GM12865 (cell line): ENCODE data around the gene CSNK2A3.
"Not testable (repeated sequence)": the region's sequence is repeated elsewhere in the genome, so short reads cannot be mapped to it uniquely, and the experiment has no call there.

Experiments
- DNase-seq: peaks from one replicate; pipeline ENCODE4 v3.0.0; 2010; ENCODE audit warnings: low read depth
- H3K4me3 ChIP-seq: 2 replicates; pipeline ENCODE4 v1.5.1; 2011; ENCODE audit warnings: mild to moderate bottlenecking, low read depth, low read length, control low read depth
- TF ChIP-seq, protein P1 (sequence below): IDR thresholded peaks from 2 replicates; pipeline ENCODE4 v1.5.1; 2011; ENCODE audit warnings: low read length, control low read depth, low read depth, inconsistent platforms; ENCODE audit not compliant: insufficient read depth; ENCODE audit errors: missing control alignments

The CSNK2A3 gene

DNA sequence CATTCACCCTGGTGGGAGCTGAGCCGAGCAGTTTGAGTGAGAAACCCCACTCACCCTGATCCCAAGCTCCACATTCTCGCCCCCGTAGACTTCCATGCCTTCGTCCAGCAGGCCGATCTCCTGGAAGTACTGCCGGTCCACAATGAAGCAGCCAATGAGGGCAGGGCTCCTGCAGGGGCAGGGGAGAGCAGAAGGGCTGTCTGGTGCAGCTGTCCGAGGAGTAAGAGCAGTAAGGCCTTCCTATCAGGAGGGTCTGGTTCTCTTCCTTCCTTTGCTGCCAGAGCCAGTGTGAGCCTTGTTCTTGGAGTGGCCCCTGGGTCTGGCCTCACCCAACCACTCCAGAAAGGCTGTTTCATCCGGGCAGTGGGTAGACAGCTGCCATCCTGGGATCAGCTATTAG is 19.4 kb upstream of the CSNK2A3 start:
- H3K4me3 ChIP-seq, result no peak overlapping the region
- no peak for DNase-seq
- TF ChIP-seq, protein P1, sequence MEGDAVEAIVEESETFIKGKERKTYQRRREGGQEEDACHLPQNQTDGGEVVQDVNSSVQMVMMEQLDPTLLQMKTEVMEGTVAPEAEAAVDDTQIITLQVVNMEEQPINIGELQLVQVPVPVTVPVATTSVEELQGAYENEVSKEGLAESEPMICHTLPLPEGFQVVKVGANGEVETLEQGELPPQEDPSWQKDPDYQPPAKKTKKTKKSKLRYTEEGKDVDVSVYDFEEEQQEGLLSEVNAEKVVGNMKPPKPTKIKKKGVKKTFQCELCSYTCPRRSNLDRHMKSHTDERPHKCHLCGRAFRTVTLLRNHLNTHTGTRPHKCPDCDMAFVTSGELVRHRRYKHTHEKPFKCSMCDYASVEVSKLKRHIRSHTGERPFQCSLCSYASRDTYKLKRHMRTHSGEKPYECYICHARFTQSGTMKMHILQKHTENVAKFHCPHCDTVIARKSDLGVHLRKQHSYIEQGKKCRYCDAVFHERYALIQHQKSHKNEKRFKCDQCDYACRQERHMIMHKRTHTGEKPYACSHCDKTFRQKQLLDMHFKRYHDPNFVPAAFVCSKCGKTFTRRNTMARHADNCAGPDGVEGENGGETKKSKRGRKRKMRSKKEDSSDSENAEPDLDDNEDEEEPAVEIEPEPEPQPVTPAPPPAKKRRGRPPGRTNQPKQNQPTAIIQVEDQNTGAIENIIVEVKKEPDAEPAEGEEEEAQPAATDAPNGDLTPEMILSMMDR, result no peak

- DNase-seq, result no peak
- TF ChIP-seq, protein P1, result no peak
Observed at GRCh38 chr11:11370962-11371303, 17.9 kb upstream of the CSNK2A3 start.

GRCh38 chr11:11370255-11370961 is 17.4 kb upstream of the CSNK2A3 start:
- DNase-seq, result peak; percentile 10
- TF ChIP-seq, protein P1, result no peak

More at GRCh38 chr11:11370962-11371303, 17.9 kb upstream of the CSNK2A3 start:
- H3K4me3 ChIP-seq, result no peak overlapping the region

DNA sequence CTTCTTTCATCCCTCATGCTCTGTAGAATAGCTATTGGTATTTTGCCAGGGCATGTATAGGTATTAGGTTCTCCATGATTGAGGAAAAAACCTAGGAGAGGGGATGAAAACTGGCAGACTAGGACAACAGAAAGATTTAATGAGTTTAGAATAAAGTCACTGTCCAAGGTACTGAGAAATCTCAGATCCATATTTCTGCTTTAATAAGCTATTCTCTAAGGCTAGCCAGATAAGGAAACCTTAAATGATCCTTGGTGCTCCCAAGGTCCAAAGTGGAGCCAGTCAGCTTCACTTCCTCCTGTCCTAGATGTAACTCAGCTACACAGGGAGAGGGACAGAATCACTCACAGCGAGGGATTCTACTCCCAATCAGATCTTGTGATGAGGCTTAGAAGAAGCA is 13.7 kb upstream of the CSNK2A3 start:
- no peak overlapping the region for H3K4me3 ChIP-seq
- TF ChIP-seq, protein P1, result no peak
- DNase-seq, result no peak

More at GRCh38 chr11:11370255-11370961, 17.4 kb upstream of the CSNK2A3 start:
- H3K4me3 ChIP-seq, result no peak overlapping the region

DNA sequence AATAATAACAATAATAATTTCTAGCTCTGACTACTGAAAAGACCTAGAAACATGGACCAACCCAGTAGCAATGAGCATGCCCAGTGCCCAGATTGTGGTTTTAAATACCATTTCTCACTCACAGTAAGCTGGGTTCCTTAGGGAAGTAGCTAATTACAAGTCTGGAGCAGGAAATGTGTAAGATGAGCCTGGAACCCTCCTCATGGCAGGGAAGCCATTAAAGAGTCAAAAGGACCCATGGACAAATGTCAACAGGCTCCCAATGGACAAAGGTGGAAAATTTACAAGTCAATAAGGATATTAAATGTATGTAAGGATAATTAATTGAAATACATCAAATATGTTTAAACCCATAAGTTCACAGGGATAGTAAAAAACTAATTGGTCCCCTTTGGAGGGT is 10.6 kb upstream of the CSNK2A3 start:
- DNase-seq, result no peak
- TF ChIP-seq, protein P1, result no peak
- no peak overlapping the region for H3K4me3 ChIP-seq

- no peak for DNase-seq
- TF ChIP-seq, protein P1, result no peak
- H3K4me3 ChIP-seq, result no peak overlapping the region
Observed at GRCh38 chr11:11359611-11360010, 6.6 kb upstream of the CSNK2A3 start.

GRCh38 chr11:11356842-11357241 is 3.8 kb upstream of the CSNK2A3 start:
- DNase-seq, result no peak
- H3K4me3 ChIP-seq, result no peak overlapping the region
- TF ChIP-seq, protein P1, result no peak

DNA sequence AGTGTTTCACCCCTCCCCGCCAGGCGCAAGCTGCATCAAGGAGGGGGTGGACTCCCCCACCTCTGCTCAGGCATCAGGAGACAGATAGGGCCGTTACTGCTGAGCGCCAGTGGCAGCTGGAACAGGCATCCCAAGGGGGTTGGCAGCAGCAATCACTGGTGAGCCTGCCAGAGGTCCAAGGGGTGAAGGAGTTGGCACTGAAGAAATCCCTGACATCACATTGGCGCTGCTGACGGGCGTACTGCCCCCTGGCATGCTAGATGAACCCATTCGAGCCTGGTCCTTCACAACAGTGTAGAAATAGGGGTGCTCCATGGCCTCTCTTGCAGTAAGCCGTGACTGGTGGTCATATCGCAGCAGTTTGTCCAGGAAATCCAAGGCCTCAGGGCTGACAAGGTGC is 1.2 kb downstream of the CSNK2A3 start:
- not testable (repeated sequence) for DNase-seq, H3K4me3 ChIP-seq
